GM21367 (cell line): ENCODE data around the gene CCNY.
"Not testable (repeated sequence)": the region's sequence is repeated elsewhere in the genome, so short reads cannot be mapped to it uniquely, and the experiment has no call there.

Experiments
- ATAC-seq: cut with Tn5 transposase; IDR thresholded peaks from one replicate; pipeline ENCODE4 v1.9.1; 2021; ENCODE audit not compliant: unreplicated experiment

Gene CCNY

GRCh38 chr10:35336084-35336831, at the start of gene CCNY:
Gene CCNY, plus strand, starts transcription at chr10:35336509. Its CDS starts 545 bp downstream, at chr10:35337054.
- peak; percentile 56 for ATAC-seq

- ATAC-seq = no peak
Observed at GRCh38 chr10:35289198-35289597, 47.1 kb upstream of the CCNY start.

- ATAC-seq = no peak
Observed at GRCh38 chr10:35294506-35294905, 41.8 kb upstream of the CCNY start.

- ATAC-seq = no peak
Observed at GRCh38 chr10:35299016-35299415, 37.3 kb upstream of the CCNY start.

GRCh38 chr10:35300063-35300699, 36.1 kb upstream of the CCNY start:
- ATAC-seq = peak; percentile 98

GRCh38 chr10:35304649-35305048, 31.7 kb upstream of the CCNY start:
- ATAC-seq = no peak

GRCh38 chr10:35306852-35307251, 29.5 kb upstream of the CCNY start:
- no peak for ATAC-seq

GRCh38 chr10:35307297-35307696, 29.0 kb upstream of the CCNY start:
- no peak for ATAC-seq

GRCh38 chr10:35308809-35309208, 27.5 kb upstream of the CCNY start:
- no peak for ATAC-seq

- ATAC-seq = not testable (repeated sequence)
Observed at GRCh38 chr10:35314142-35314541, 22.2 kb upstream of the CCNY start.

GRCh38 chr10:35315235-35315634, 21.1 kb upstream of the CCNY start:
- ATAC-seq = not testable (repeated sequence)

- no peak for ATAC-seq
Observed at GRCh38 chr10:35316218-35316967, 19.9 kb upstream of the CCNY start.

- no peak for ATAC-seq
Observed at GRCh38 chr10:35318551-35318950, 17.8 kb upstream of the CCNY start.

- ATAC-seq = no peak
Observed at GRCh38 chr10:35320341-35320740, 16.0 kb upstream of the CCNY start.

- ATAC-seq = no peak
Observed at GRCh38 chr10:35322636-35323035, 13.7 kb upstream of the CCNY start.

- no peak for ATAC-seq
Observed at GRCh38 chr10:35324196-35324595, 12.1 kb upstream of the CCNY start.

- ATAC-seq = no peak
Observed at GRCh38 chr10:35326466-35327235, 9.7 kb upstream of the CCNY start.

GRCh38 chr10:35327790-35328403, 8.4 kb upstream of the CCNY start:
- ATAC-seq = no peak

GRCh38 chr10:35328404-35329037, 7.8 kb upstream of the CCNY start:
- ATAC-seq = no peak

- no peak for ATAC-seq
Observed at GRCh38 chr10:35329520-35329919, 6.8 kb upstream of the CCNY start.
